T-cell (primary cell): ENCODE results near the gene PARG. TPM values are rescaled to one million over a fixed set of nuclear protein-coding genes. Genes with fewer than 3 reads are reported as not detected.
A peak's percentile ranks its signal among the peaks of the same experiment; 100 is the strongest.
"Not testable (repeated sequence)": the region's sequence is repeated elsewhere in the genome, so short reads cannot be mapped to it uniquely, and the experiment has no call there.

ENCODE experiments used
- ATAC-seq, 4 experiments: fragments of 200-7000 bp in 3 of 4; fragments of 150-1000 bp in 1 of 4; cut with Tn5 transposase; replicated peaks in 1 of 4; 1 replicate in 3 of 4; 2 replicates in 1 of 4; pipeline ENCODE4 v1.10.0; 2021; ENCODE audit warnings: moderate library complexity in 3 of 4, mild to moderate bottlenecking in 2 of 4, moderate number of reproducible peaks in 1 of 4
- CTCF ChIA-PET, 2 donors: fragments of 300-600 bp; sonication (Branson Sonifier 250); formaldehyde crosslinking; loops; one replicate each; lab custom pipeline; 2022; ENCODE audit warnings: antibody characterized with exemption in 2 of 2; lab: Charles Lee
- POLR2A ChIA-PET, 2 donors: fragments of 300-600 bp; sonication (Branson Sonifier 250); formaldehyde crosslinking; loops; one replicate each; lab custom pipeline; 2022; ENCODE audit warnings: antibody characterized with exemption in 2 of 2; lab: Charles Lee
- DNase-seq, 35 experiments: peaks; one replicate each; pipeline versions ENCODE4 v3.0.0 to v3.0.0-alpha.2; 2013 to 2023
- H3K27ac ChIP-seq: one replicate; pipeline ENCODE4 v1.5.1; 2013; ENCODE audit warnings: low read length
- H3K27me3 ChIP-seq, 2 experiments: replicated peaks in 1 of 2; 1 replicate in 1 of 2; 2 replicates in 1 of 2; pipeline versions ENCODE4 v1.6.1 to v1.7.0; 2013; ENCODE audit warnings: low read length in 1 of 2, mixed read lengths in 1 of 2; ENCODE audit not compliant: control insufficient read depth in 2 of 2, insufficient read depth in 2 of 2; ENCODE audit errors: extremely low read depth in 1 of 2
- H3K36me3 ChIP-seq, 2 donors: 1 replicate in 1 of 2; 2 replicates in 1 of 2; pipeline versions ENCODE4 v1.6.1 to v1.7.0; 2013; ENCODE audit warnings: low read length in 1 of 2; ENCODE audit not compliant: control insufficient read depth in 2 of 2, insufficient read depth in 1 of 2; ENCODE audit errors: extremely low read depth in 1 of 2
- H3K4me1 ChIP-seq, 2 experiments: 1 replicate in 1 of 2; 2 replicates in 1 of 2; pipeline versions ENCODE4 v1.6.1 to v1.7.0; 2013; ENCODE audit warnings: low read length in 2 of 2, mixed read lengths in 1 of 2; ENCODE audit not compliant: insufficient read depth in 2 of 2, control insufficient read depth in 1 of 2; ENCODE audit errors: extremely low read depth in 1 of 2
- H3K4me3 ChIP-seq, 2 donors: 1 replicate in 1 of 2; 2 replicates in 1 of 2; pipeline versions ENCODE4 v1.5.1 to v1.7.0; 2013; ENCODE audit warnings: mild to moderate bottlenecking in 2 of 2, low read length in 1 of 2, moderate library complexity in 1 of 2; ENCODE audit not compliant: control insufficient read depth in 1 of 2; ENCODE audit errors: extremely low read depth in 1 of 2
- H3K9me3 ChIP-seq: 2 replicates; pipeline ENCODE4 v1.7.0; 2013
- H3K27ac Mint-ChIP-seq, 2 donors: one replicate each; pipeline ENCODE4 v1.8.0; 2020 to 2021; ENCODE audit warnings: mild to moderate bottlenecking in 2 of 2, mixed read lengths in 2 of 2
- H3K27me3 Mint-ChIP-seq, 2 donors: one replicate each; pipeline ENCODE4 v1.8.0; 2021 to 2022; ENCODE audit warnings: mixed read lengths in 2 of 2
- H3K36me3 Mint-ChIP-seq: one replicate; pipeline ENCODE4 v1.8.0; 2021; ENCODE audit warnings: mixed read lengths
- H3K4me1 Mint-ChIP-seq, 3 donors: one replicate each; pipeline ENCODE4 v1.8.0; 2020 to 2022; ENCODE audit warnings: mixed read lengths in 3 of 3, mild to moderate bottlenecking in 1 of 3
- H3K4me3 Mint-ChIP-seq, 3 donors: one replicate each; pipeline ENCODE4 v1.8.0; 2020 to 2022; ENCODE audit warnings: mild to moderate bottlenecking in 3 of 3, mixed read lengths in 3 of 3, moderate library complexity in 3 of 3
- H3K9me3 Mint-ChIP-seq, 3 donors: one replicate each; pipeline ENCODE4 v1.8.0; 2020 to 2022; ENCODE audit warnings: mixed read lengths in 3 of 3
- WGBS: methylation state at CpG from one replicate; pipeline ENCODE4 v1.1.5; 2013; ENCODE audit warnings: missing lambda C conversion rate; ENCODE audit not compliant: insufficient coverage; 5-methylcytosine and 5-hydroxymethylcytosine counted together
- total RNA-seq, 35 experiments: library from RNA in 6 of 35; stranded (reverse) in 6 of 35; fragments of 120-200 nt in 1 of 35; gene quantifications; one replicate each; pipeline versions ENCODE4 v1.2.1 to v1.2.4 and lab custom pipeline; 2013 to 2026

PARG gene
- total RNA-seq, 5 donors from 2014 or later (not counting 1 experiment from before 2014, with no cell fraction given) = 30.2 to 34.8 (median 32.8) TPM

DNA sequence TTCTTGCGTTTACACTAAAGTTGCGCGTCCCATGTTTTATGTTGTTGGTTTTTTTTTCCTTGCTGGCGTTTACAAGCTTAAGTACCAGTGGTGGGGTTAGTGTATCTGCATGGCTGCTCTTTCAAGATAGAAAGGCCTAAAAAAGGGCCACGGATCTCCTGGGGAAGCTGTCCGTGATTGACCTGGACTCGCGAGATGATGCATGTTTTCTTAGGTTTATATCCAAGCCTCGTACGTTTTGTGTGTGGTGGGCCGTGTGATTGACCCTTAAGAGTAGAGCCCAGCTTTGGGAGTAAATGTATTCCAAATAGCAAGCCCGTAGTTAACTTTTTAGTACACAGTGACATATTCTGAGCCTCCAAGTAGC lies 495 bp upstream of the PARG start:
- H3K4me1 Mint-ChIP-seq = peaks cover 40 to 47% (median 44%) of the 10 kb centered on the region in 3 donors
- peak overlapping the region; percentile 74 to 97 for H3K27ac Mint-ChIP-seq
- H3K27ac ChIP-seq = peak overlapping the region; percentile 53
- peak overlapping the region; percentile 99 to 100 (median 100) for H3K4me3 Mint-ChIP-seq
- H3K9me3 ChIP-seq, H3K9me3 Mint-ChIP-seq, H3K27me3 Mint-ChIP-seq, H3K36me3 Mint-ChIP-seq, CTCF ChIA-PET, H3K36me3 ChIP-seq, H3K27me3 ChIP-seq: not testable (repeated sequence)
- 0% methylated on average over 3 of the region's 12 CpGs for WGBS
- POLR2A ChIA-PET = interaction anchor here in 1 of 2 donors (0.7 kb wide), 1 partner anchor 711 kb away, joined by 3 read pairs; no protein-coding TSS in a partner anchor
- peak overlapping the region; percentile 78 to 86 for H3K4me3 ChIP-seq
- H3K4me1 ChIP-seq = peaks cover 7 to 12% of the 10 kb centered on the region in 2 experiments
- ATAC-seq (peak in 1 of 4 experiments; percentile 5), DNase-seq (peak in 1 of 35 experiments; percentile 9)

DNA sequence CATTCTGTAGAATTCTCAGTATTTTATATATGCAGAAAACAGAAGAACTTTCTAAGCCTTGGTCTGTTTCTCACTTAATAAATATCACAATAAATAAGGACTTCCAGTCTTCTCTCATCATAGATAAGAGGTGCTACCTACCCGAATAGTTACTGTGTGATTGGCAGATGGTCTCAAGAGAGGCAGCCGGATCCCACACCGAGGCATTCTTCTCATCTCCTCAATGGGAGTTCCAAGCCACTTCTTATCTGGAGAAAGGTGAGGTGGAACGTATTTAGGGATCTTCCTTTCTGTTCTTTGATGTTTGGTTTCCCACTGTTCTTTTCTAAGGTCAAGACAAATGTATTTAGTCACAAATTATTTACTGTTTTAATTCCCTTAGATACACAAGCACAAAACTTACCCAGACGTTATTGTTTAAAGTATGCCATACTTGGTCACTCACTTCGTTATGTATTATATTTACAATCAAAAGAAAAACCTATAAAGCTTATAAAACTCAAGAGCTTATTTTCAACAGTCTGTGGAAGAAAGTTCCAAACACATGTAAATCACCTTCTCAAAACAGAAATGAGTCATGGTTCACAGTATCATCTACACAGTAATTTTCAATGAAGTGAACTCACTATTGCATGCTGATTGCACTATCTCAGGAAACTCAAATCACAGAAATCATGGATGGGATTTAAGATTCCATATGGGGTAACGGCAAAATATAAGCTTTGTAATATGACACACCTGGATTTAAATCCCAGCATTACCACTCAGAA lies 9.7 kb downstream of the PARG start:
- H3K4me3 ChIP-seq, H3K27me3 Mint-ChIP-seq, H3K4me1 ChIP-seq, CTCF ChIA-PET, ATAC-seq, H3K27ac ChIP-seq, H3K27me3 ChIP-seq, H3K9me3 ChIP-seq, H3K4me3 Mint-ChIP-seq, H3K9me3 Mint-ChIP-seq, DNase-seq, H3K36me3 Mint-ChIP-seq, H3K27ac Mint-ChIP-seq, POLR2A ChIA-PET, H3K36me3 ChIP-seq: not testable (repeated sequence)
- H3K4me1 Mint-ChIP-seq = peaks cover 6 to 12% (median 9%) of the 10 kb centered on the region in 3 donors
- WGBS = no CpG with 5 or more reads among the region's 7 CpGs

GRCh38 chr10:49931276-49931675 lies 10.6 kb downstream of the PARG start:
- H3K36me3 ChIP-seq, ATAC-seq, H3K27ac Mint-ChIP-seq, H3K9me3 ChIP-seq, H3K4me3 Mint-ChIP-seq, H3K4me1 Mint-ChIP-seq, POLR2A ChIA-PET, H3K27ac ChIP-seq, DNase-seq, CTCF ChIA-PET, H3K27me3 ChIP-seq, H3K9me3 Mint-ChIP-seq, H3K27me3 Mint-ChIP-seq, H3K4me3 ChIP-seq, H3K4me1 ChIP-seq: not testable (repeated sequence)
- peaks cover 16% of the 10 kb centered on the region for H3K36me3 Mint-ChIP-seq
- 100% methylated on average over 1 of the region's 5 CpGs for WGBS

DNA sequence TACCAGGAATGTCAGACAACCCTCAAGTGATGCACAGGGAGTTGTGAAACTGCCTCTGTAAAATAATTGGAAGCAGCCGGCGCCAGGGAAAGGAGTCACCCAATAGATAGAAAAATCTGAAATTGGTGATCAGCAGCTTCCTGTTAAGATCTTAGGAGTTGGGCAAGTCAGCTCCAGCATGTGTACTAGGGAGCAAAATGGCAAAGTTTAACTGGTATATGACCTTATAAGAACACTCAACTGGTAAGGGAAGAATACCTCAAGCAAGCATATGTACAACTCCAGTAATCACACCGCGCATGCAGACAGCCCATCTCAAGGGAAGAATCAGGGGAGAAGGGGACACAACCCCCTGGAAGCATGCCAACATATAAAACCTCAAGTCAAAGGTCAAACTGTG lies 18.3 kb downstream of the PARG start:
- H3K9me3 Mint-ChIP-seq, H3K4me1 Mint-ChIP-seq, H3K9me3 ChIP-seq, H3K27ac Mint-ChIP-seq, POLR2A ChIA-PET, H3K27ac ChIP-seq, H3K4me1 ChIP-seq, H3K4me3 ChIP-seq, DNase-seq, H3K27me3 Mint-ChIP-seq, H3K4me3 Mint-ChIP-seq, H3K27me3 ChIP-seq, CTCF ChIA-PET, ATAC-seq: not testable (repeated sequence)
- no CpG with 5 or more reads among the region's 4 CpGs for WGBS
- H3K36me3 Mint-ChIP-seq = peaks cover 22% of the 10 kb centered on the region
- H3K36me3 ChIP-seq = peaks cover 0 to 15% of the 10 kb centered on the region in 2 donors

- ATAC-seq, H3K4me1 Mint-ChIP-seq: not testable (repeated sequence)
Measured at GRCh38 chr10:49922041-49922440, 19.8 kb downstream of the PARG start.

GRCh38 chr10:49917927-49918326 lies 23.9 kb downstream of the PARG start:
- H3K4me1 Mint-ChIP-seq, H3K4me3 ChIP-seq, H3K27me3 Mint-ChIP-seq, H3K27me3 ChIP-seq, H3K4me3 Mint-ChIP-seq, H3K9me3 Mint-ChIP-seq, ATAC-seq, H3K9me3 ChIP-seq, POLR2A ChIA-PET, H3K27ac ChIP-seq, H3K4me1 ChIP-seq, DNase-seq, H3K27ac Mint-ChIP-seq: not testable (repeated sequence)
- peaks cover 28% of the 10 kb centered on the region for H3K36me3 Mint-ChIP-seq
- CTCF ChIA-PET = interaction anchor here in 1 of 2 donors (0.8 kb wide), 1 partner anchor 696 kb away, joined by 3 read pairs; no protein-coding TSS in a partner anchor
- H3K36me3 ChIP-seq = peaks cover 0 to 17% of the 10 kb centered on the region in 2 donors

More at GRCh38 chr10:49922041-49922440, 19.8 kb downstream of the PARG start:
- H3K4me1 ChIP-seq, H3K27ac Mint-ChIP-seq, H3K27me3 ChIP-seq, CTCF ChIA-PET, POLR2A ChIA-PET, H3K4me3 Mint-ChIP-seq, H3K4me3 ChIP-seq, DNase-seq, H3K27me3 Mint-ChIP-seq, H3K9me3 Mint-ChIP-seq, H3K27ac ChIP-seq, H3K9me3 ChIP-seq: not testable (repeated sequence)
- WGBS = no CpG with 5 or more reads among the region's 4 CpGs
- H3K36me3 ChIP-seq = peaks cover 0 to 18% of the 10 kb centered on the region in 2 donors
- H3K36me3 Mint-ChIP-seq = peaks cover 22% of the 10 kb centered on the region
